Measurements from ENCODE around the gene SOCS6.

SOCS6 gene

DNA sequence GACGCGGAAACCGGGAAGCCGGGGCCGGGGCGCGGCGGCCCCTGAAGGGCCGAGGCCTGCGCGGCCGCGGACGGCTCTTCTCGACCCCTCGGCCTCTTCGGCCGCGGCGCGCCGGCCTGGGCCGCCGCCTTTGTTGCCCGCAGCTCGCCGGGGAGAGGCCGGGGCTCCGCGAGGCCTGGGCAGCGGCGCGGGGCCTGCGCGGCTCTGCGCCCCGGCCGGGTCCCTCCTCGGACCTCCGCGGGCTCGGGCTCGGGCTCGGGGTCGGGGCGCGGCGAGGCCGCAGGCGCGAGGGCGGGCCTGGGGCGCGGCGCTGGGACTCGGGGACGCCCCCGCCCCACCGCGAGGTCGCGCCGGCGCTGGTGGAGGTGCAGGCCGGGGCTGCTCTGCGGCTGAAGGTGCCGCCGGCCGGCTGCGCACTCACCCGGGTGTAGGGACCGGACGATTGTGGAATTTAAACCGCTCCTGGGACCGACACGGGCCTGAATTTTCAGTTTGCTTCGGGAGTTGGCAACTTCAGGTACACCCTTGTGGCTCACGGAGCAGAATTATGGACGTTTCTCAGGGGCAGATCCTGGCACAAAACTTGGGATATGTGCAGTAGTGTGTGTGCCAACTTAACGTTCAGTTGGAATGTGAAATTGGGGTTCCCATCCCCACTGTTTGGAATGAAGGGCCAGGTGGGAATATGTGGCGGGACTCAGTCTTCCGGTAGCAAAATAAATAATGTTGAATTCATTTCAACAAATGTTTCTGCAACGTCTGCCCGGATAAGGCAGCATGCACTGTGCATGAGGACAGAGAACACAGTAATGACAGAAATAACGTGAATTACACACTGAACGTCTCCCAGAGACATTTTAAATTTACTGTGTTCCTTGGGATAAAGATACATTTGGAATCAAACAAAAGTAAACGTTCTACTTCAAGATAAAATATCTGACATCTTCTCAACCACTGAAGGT lies 787 bp downstream of the SOCS6 start:
- DNase-seq: peak in 2 of 6 experiments; percentile 4 to 12

DNA sequence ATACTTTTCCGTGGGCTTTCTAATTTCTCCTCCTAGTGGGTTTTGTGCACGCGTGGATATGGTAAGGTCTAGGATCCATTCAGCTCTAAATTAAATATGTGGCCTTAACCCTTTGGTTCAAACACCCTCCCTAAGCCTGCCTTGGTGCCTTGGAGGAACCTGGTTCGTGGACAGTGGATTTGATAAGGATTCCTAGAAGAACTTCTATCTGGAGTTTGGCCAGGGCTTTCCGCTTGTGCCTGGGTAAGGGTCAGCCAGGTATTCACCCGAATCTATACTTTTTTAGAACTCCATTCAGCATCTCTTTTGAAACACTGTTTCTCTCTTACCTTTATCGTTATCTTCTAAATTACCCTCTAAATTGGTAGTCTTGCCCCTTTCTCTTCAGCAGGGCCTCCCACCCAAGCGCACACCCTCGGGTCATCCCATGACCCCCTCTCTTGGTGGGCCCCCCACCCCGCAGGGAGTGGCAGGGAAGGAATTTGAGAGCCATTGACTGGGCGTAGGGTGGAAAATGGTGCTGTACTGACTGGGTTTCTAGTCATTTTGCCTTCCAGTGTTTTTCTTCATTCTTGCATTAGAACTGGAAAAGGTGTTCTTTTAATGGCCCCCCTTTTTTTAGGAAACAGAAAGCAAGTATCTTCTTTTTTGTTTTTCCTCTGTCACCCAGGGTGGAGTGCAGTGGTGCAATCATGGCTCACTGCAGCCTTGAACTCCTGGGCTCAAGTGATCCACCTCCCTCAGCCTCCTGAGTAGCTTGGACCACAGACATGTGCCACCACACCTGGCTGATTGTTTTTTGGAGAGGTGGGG lies 1.8 kb downstream of the SOCS6 start:
- no peak for DNase-seq

DNA sequence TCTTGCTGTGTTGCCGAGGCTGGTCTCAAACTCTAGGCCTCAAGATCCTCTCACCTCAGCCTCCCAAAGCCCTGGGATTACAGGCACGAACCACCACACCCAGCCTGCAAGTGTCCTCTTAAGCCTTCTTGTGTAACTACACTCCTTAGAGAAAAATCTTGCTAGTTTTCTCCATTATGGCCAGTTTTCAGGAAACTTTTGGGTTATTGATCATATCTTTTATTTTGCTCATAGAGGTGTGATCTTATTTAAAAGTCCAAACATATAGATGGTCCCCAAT lies 2.4 kb downstream of the SOCS6 start:
- DNase-seq: no peak

DNA sequence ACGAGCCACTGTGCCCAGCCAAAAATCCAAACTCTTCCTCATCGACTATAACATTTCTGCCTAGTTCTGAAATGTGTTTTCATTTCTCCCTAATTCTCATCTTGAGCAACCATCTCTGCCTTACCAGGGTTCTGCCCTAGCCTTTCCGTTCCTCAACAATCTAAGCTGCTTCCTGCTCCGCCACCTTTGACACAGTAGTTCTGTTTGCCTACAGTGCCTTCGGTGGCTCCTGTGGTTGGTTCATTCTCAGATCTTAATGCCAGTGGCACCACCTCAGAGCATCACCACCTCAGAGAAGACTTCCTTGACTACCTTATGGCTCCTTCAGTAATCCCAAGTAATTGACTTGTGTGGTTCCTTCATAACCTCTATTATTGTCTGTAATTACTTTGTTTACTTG lies 3.8 kb downstream of the SOCS6 start:
- DNase-seq: no peak

DNA sequence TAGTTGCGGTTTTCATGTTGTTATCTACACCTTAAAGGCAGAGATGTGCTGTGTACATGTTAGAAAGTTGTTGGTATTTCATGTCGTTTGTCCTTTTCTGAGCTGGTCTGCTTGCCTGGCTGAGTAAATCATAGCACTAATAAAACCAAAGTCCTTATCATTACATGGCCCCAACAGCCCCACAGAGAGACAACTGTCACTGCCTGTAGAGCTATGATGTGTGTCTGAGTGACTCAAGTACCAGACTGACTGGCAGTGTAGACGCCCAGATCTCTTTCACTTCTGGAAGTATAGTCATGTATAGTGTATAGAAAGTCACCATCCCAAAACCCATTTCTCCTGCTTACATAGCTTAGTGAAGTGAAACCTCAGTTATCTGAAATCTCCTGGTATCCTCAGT lies 4.3 kb downstream of the SOCS6 start:
- DNase-seq: no peak

DNA sequence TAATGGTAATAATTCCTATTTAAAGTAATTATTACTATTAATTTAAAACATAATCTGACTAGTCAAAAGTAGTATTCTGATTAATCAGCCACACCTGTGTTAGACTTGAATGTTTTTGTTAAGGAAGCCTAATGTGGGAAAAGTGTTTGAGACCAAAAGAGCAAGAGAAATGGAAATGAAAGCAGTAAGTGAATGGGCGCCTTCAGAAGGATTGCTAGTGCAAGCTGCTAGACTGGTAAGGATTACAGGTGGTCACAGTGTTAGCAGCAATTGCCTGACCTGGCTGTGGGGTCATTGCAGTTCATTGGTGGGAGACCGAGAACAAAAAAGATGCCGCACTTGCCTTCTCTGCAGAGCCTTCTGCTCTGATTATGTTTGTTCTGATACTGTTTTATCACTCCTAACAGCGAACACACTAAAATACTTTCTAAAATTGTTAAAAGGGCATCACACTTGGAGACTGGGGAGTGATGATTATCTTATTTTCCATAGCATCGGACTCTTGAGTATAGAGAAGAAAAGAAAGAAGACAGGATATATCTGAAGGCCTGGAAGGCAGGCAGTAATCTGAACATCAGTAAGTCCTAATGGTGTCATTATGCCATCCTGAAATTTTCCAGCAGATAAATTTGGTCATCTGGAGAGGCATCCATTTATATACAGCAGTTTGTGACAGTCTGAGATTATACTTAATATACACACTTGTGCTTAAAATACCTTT lies 5.8 kb downstream of the SOCS6 start:
- DNase-seq: no peak

DNA sequence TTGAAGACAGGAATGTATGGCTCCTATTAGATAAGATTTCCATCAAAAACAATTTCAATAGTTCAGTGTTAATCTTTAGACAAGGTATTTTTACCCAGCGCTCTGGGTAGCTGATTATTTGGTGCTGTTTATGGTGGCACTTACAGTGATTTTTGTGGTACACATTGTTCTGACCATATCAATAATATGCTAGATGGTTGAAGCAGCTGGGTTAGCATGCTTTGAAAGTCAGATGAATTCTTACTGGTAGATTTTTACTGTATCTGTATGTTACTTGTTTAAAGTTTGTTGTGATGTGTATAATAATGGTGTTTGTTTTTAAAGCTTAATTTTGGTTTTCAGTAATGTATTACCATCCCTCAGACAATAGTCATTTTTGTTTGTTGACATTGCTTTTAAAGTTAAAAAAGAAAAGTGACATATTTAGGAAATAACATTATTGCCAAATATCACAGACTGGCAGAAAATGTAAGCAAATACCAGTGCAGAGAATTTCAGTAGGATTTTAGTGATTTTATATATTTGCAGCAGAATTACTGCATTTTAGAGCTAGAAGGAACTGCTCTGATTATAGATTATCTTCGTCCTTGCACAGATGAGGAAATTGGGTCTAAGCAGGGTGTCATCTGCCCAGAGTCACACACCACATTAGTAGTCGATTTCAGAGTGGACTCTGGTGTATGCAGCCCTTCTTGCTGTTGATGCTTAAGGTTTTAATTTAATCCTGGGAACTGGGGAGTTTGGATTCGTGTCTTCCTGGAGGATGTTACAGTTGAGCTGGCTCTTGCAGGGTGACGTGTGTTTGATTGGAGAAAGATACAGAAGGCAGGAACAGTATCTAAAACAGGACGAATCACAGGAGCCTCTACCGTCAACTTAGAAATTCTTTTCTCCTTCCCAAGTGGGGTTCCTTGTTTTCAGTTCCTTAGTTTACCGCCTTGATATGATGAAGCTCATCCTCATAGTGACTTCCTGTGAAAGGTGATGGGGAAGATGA lies 6.6 kb downstream of the SOCS6 start:
- DNase-seq: no peak

DNA sequence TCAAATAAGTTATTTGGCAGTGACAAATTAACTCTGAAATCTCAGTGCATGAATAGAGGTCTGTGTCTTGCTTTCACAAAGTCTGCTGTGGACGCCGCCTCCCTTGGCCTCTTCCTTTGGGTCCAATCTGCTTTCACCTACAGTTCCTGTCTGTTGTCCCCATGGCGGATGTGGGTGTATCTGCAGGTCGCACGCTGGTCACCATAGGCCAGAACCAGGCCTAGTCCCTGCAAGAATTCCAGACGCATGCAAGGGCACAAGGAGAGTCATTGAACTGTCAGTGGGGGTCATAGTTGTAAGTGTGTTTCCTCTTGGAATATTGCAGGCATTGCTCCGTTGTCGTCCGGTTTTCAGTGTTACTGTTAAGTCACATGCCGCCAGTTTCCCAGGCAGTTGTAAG lies 7.4 kb downstream of the SOCS6 start:
- DNase-seq: no peak

DNA sequence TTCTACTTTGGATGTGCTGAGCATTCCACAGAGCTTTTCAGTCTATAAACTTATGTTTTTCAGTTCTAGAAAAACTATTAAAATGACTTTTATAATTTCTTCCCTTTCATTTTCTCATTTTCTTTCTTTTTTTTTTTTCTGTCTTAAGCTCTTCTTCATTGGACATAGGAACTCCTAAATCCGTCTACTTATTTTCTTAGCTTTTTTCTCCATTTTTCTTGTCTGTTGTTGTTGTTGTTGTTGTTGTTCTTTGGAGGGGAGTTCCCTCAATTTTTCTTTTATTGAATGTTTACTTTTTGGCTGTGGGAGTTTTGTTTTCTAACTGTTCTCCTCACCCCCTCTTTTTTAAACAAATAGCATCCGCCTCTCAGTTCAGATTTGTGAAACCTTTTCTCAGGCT lies 7.9 kb downstream of the SOCS6 start:
- DNase-seq: no peak

DNA sequence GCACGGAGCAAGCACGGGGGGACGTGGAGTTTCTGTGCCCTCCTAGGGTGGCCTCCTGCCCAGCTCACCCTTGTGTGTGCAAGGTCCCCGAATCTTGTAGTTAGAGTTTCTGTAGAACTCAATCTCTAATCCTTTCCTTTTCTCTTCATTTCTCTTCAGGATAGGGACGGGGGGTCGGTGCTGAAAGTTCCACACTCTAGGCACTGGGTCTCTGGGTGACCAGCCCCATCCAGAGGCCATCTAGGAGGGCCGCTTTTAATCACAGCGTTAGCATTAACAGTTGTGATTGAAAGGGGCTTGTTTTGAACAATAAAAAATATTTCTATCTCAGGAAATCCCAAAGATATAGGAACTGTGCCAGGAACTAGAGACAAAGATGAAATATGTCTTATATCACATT lies 10.5 kb downstream of the SOCS6 start:
- DNase-seq: no peak

DNA sequence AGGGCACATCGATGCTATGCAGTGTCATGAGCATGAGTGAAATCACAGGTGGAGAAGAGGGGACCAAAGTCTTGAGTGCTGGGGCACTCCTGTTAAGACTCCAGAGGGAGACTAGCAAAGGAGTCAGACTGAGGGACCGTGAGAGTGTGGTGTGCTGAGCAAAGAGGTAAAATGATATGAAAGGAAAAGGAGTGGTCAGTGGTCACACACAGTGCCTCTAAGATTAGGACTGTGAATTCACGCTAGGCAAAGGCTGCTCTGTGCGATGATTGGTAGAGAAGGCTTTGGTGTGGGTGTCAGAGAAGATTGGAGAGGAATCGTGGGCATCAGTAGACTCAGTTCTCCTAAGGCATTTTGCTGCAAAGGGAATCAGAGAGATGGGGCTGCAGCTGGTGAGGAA lies 12.8 kb downstream of the SOCS6 start:
- DNase-seq: no peak

DNA sequence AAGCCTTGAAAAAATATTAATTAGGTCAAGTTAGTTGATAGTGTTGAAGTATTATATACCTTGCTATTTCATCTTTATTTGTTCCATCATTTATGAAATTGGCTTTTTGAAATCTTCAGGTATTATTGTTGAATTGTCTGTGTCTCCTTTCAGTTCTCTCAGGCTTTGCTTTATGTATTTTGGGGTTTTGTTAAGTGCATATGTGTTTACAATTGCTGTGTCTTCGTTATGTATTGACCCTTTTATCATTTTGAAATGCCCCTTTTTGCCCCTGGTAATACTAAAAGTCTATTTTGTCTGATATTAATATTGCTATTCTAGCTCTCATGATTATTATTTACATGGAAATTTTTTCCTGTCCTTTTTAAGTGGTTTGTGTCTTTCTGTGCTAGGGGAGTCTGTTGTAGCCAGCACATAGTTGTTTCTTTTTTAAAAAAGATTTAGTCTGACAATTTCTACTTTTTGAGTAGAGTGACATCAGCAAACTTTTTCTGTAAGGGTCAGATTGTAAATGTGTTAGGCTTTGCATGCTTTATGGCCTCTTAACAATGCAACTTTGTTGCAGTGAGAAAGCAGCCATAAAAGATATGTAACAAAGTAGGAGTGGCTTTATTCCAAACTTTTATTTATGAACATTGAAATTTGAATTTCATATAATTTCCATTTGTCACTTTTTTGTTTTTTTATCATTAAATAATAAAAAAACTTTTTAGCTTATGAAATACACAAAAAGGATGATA lies 19.9 kb downstream of the SOCS6 start:
- DNase-seq: no peak

DNA sequence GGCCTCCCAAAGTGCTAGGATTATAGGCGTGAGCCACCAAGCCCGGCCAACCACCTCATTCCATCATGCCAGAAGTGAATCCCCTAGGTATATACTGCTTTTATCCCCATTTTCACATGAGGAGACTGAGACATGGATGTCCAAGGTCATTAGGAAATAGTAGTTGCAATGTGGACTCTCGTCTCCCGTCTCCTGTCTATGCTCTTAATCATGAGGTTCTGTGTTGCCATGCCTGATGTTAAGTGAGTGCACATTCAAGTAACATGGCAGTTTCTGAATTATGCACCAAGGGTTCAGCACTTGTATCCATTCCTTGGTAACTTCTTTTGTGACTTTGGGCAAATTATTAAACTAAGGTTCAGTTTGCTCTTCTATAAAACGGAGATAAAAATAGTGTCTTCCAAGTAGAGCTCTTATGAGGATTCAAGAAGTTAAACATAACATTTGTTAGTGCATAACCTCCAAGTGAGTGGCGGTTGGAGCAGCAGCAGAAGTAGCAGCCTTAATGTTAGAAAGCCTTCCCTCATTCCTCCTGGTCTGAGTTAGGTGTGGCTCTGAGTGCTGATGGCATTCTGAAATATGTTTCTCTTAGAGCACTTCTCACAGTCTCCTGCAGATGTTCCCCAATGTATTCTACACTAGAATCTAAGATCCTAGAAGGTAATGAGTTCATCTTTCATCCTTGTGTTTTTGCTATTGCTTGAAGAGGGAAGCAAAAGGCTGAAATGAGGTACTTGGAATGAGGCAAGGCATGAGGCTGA lies 21.9 kb downstream of the SOCS6 start:
- no peak for DNase-seq

DNA sequence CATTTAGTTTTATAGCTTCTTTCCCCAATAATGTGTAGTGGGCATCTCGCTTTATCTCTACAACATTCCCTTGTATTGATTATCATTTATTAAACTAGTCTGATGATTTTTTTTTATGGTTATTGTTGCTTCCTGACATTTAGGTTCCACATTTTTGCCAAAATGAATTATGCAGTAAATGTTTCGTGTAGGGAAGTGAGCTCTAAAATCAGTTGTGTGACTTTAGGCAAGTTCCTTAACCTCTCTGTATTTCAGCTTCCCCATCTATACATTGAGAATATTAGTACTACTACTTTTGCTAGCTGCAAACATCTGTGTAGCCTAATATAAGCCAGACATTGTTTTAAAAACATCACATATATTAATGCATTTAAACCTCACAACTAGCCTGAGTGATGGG lies 22.9 kb downstream of the SOCS6 start:
- no peak for DNase-seq

DNA sequence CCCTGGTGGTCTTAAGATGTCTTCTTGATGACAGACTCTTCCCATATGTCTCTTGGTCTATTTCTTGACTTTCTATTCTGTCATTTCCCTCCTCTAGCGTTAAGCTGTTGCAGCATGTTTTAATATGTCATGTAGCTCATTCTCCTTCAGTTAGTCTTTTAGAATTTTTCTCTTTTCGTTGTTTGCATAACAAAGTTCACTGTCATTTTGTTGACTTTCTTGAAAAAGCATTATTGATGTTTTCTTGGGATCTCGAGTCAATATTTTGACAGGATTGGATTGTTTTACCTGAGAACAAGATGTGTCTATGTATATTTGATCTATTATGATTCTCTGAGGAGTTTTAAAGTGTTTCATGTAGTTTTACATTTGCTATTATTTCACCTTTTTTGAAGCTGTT lies 24.8 kb downstream of the SOCS6 start:
- no peak for DNase-seq

DNA sequence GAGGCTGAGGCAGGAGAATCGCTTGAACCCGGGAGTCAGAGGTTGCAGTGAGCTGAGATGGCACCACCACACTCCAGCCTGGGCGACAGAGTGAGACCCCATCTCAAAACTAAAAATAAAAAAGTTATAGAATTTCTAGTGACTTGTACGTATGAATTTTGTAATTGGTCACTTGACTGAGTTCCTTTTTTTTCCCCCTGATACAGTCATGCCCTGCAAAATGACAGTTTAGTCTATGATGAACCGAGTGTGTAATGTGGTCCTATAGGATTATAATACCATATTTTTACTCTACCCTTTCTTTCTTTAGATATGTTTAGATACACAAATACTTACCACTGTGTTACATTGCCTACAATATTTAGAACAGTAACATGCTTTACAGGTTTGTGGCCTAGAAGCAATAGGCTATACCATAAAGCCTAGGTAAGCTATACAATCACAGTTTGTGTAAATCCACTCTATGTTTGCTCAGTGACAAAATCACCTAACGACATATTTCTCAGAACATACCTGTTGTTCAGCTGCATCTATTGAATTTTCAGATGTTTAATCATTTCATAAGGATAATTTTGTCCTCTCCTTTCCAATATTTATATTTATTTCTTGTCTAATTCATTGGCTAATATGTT lies 25.4 kb downstream of the SOCS6 start:
- DNase-seq: no peak

DNA sequence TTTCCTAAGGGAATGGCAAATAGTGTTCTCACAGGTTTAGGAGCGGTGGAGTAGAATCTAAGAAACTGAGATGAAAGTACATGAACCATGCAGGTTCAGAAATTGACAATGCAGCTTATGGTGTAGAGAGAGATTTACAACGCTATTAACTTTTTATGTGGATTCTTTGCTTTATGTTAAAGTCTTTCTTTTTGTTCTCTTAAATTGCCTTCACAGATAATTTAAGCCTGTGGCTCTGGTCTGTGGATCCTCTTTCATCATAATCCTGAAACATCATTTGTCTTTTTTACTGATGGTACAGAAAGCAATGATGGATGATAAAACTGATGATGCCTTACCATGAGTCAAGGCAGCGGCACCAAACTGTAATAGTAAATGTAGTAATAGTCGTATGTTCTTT lies 30.3 kb downstream of the SOCS6 start:
- DNase-seq: no peak

DNA sequence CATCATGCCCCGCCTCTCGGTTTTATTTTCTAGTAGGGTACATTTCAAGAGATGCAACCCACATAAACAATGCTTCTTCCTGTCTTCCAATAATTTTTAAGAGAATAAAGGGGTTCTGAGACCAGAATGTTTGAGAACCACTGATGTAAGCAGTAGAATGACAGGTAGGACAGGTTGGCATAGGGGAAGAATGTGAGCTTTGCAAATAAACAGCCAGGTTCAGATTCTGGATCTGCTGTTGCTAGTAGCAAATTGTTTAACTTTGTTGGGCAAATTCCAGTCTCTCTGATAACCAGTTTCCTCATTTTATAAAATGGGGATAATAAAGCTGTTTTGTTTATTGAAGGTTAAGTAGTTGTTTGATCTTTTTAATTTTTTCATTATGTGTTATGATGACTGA lies 32.8 kb downstream of the SOCS6 start:
- no peak for DNase-seq

DNA sequence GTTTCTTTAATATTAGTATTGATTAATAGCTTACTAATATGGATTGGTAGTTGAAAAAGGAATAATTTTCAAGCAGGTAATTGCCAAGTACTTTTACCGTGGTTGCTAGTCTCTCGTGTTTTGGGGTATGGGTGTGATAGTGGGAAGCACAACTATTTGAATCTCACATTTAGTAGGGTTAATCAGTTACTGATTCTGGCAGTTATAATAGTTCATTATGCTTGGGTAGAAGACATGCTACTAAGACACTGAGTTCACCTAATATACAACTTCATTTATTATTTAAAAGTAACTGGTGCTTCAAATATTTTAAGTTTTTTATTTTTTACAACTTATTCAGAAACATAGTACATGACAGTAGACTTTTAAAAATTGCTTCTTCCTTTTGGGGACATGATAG lies 33.5 kb downstream of the SOCS6 start:
- DNase-seq: no peak

DNA sequence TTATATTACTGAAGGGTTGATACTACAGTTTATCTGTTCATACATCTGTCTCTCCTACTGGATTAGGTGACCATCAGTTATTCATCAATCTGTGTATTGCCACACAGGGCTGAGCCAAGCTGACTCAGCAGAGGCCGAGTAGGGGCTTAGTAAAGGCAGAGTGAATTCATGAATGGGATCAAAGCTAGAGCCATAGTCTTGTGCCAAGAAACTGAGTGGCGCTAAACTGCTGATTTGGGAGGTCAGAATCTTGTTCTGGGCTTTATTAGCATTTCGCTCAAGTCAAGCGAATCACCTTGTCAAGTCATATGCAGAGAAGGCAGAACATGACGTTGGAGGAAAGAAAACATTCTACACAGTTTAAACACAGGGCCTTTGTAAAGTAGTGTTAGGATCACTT lies 34.1 kb downstream of the SOCS6 start:
- DNase-seq: no peak
